NT2/D1 (cell line): ENCODE data around the gene DPH3.

Source experiments
- DNase-seq: peaks from one replicate; pipeline ENCODE4 v3.0.0-alpha.2; 2011; ENCODE audit warnings: low read depth, low spot score
- H3K27me3 ChIP-seq: 2 replicates; pipeline ENCODE4 v1.6.0; 2011; ENCODE audit warnings: mild to moderate bottlenecking; ENCODE audit not compliant: insufficient read length, insufficient read depth
- H3K36me3 ChIP-seq: 2 replicates; pipeline ENCODE4 v1.6.1; 2011; ENCODE audit warnings: mild to moderate bottlenecking, low read length, mixed read lengths; ENCODE audit not compliant: insufficient read depth, insufficient read length
- H3K4me1 ChIP-seq: 2 replicates; pipeline ENCODE4 v1.5.1; 2011; ENCODE audit not compliant: insufficient read depth, insufficient read length
- H3K4me3 ChIP-seq: 2 replicates; pipeline ENCODE4 v1.5.1; 2011; ENCODE audit warnings: low read depth; ENCODE audit not compliant: insufficient read length
- H3K9ac ChIP-seq: 2 replicates; pipeline ENCODE4 v1.6.0; 2011; ENCODE audit warnings: low read depth; ENCODE audit not compliant: insufficient read length
- H3K9me3 ChIP-seq: 2 replicates; pipeline ENCODE4 v1.5.1; 2011; ENCODE audit warnings: mild to moderate bottlenecking, low read length; ENCODE audit not compliant: insufficient read depth
- SUZ12 ChIP-seq: IDR thresholded peaks from 2 replicates; pipeline ENCODE4 v1.6.1; 2011; ENCODE audit not compliant: insufficient read length, insufficient read depth; ENCODE audit errors: extremely low read depth
- YY1 ChIP-seq: IDR thresholded peaks from 2 replicates; pipeline ENCODE4 v1.6.1; 2011; ENCODE audit not compliant: insufficient read length, insufficient read depth
- ZNF274 ChIP-seq: IDR thresholded peaks from 2 replicates; pipeline ENCODE4 v1.6.1; 2011; ENCODE audit warnings: mild to moderate bottlenecking, low read depth, low read length

DPH3 gene

DNA sequence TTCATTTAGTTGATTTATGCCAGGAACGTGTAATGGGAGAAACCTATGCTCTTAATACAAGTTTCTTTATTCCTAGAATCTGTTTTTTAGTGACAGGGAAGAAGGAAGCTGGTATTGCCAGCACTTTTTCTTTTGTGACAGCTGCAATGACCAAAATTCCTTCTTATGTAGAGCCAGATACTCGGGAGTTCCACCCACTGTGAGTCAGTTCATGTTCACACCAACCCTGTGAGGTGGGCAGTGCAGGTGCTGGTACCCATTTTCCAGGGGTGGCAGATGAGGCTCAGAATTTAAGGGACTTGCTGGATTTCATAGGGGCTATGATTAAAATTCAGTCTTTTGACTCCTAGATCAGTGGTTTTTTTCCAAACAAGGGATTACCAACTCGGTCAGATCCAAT is 35.0 kb upstream of the DPH3 start:
- no peaks in the 10 kb centered on the region for H3K9me3 ChIP-seq
- no peak overlapping the region for H3K9ac ChIP-seq
- no peak for DNase-seq
- TF ChIP-seq YY1 (no peak), SUZ12 (no peak), ZNF274 (no peak)
- peaks cover 87% of the 10 kb centered on the region for H3K36me3 ChIP-seq
- H3K4me1 ChIP-seq = no peaks in the 10 kb centered on the region
- no peaks in the 10 kb centered on the region for H3K27me3 ChIP-seq
- no peak overlapping the region for H3K4me3 ChIP-seq

DNA sequence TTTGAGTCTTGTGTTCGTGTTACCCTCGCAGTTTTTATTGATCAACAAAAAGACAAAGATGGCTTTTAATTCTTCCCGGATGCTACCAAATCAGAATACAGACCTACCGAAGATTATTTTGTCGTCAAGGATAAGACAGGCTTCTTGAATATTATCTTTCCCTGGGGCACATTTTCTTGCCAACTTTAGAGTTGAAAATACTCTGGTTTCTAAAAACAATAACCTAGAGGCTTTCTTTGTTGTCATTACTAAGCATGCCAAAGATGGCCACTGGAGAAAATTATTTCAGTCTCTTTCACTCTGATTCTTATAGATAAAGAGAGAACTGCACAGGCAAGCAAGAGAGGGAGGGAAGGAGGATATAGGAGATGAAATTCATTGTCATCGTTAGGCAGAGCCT is 34.1 kb upstream of the DPH3 start:
- Histone ChIP-seq H3K4me3 (no peak overlapping the region), H3K4me1 (no peaks in the 10 kb centered on the region), H3K36me3 (peaks cover 80% of the 10 kb centered on the region), H3K9me3 (no peaks in the 10 kb centered on the region), H3K27me3 (no peaks in the 10 kb centered on the region), H3K9ac (no peak overlapping the region)
- TF ChIP-seq SUZ12 = no peak
- TF ChIP-seq YY1 = no peak
- TF ChIP-seq ZNF274 = no peak
- DNase-seq = no peak

DNA sequence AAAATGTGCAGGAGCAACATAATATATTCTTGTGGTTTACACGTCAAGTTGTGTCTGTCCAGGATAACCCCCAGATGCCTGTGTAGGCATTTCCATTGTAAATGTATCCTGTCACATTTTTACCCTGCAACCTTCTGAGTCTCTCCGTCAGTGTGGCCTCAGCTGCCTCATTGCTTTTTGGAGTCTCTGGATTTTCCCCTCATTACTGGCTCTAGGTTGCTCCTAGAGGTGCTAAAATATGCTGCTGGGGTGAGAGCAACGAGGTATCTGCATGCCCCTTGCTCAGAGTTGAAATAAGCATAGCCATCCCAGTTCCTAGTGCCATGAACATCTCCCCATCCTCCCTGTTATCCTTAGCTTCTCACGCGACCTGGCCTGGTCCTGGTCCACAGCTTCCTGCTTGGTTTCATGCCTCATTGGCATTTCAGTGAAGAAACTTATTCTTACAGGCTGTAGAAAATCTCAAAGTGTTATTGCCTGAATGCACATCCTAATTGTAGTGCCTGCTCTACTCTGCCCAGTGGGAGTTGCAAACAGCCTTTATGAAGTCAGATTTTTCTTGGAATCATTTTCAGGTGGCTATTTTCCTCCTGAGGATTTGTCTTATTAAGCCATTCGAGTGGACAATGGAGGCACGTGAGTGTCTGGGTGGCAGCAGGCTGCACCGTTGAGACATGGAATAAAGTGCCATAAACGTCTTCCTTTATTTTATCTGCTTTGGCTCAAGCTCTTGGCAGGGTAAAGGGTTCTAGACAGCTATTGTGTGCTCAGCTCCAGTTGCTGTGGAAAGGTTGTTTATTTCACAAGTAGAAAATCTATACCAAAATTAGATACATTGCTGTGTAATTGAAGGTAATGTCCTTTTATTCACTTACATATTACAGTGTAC is 33.5 kb upstream of the DPH3 start:
- TF ChIP-seq ZNF274 = no peak
- Histone ChIP-seq H3K27me3 (no peaks in the 10 kb centered on the region), H3K9me3 (peaks cover 4% of the 10 kb centered on the region; the same call in 1 of the 2 replicates), H3K4me3 (no peak overlapping the region), H3K9ac (no peak overlapping the region), H3K4me1 (no peaks in the 10 kb centered on the region), H3K36me3 (peaks cover 74% of the 10 kb centered on the region)
- no peak for DNase-seq

DNA sequence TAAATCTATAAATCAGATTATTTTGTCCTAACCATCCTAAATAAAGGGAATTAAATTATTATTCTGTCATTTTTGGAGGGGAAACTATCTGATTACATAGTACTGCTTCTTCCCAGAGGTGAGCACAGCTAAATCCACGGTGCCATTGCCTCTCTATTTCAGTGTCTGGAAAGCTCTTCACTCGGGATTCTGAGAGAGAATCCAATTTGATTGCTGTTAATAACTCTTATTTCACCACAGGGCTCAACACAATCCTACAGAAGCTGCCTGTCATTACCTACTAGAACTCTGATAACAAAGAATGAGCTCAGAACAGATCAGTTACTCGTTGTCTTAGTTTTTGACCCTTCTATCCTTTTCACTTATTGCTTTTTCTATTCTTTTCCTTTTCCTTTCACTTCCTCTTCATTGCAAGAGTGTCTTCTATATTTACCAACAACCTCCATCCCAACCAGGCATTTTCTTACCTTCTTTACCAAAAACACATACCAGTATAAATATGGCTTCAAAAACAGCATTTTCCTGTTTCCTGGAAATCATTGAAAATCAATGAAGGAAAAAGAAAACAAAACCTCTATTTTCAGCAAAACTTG is 30.7 kb upstream of the DPH3 start:
- no peak for DNase-seq
- no peak for TF ChIP-seq YY1
- Histone ChIP-seq H3K9ac (no peak overlapping the region), H3K9me3 (peaks cover 10% of the 10 kb centered on the region; the same call in 1 of the 2 replicates), H3K27me3 (no peaks in the 10 kb centered on the region), H3K4me1 (no peaks in the 10 kb centered on the region), H3K36me3 (peaks cover 47% of the 10 kb centered on the region), H3K4me3 (no peak overlapping the region)

DNA sequence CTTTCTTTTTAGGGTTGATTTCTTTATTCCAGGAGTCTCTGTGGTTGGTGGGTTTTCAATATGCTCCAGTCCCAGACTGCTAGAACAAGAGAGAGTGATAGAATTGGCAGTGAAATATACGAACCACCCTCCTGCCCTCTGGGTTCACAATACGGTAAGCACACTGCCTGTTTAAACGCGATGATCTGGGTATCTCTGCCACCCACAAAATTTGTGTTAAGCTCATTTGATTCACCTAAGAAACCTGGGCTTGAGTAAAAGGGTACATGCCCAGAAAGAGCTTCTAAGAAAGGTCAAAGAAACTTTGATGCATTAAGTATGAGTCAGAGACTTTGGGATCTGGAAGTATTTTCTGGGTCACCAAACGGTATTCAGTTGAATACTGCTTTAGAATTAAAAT is 30.1 kb upstream of the DPH3 start:
- no peaks in the 10 kb centered on the region for H3K27me3 ChIP-seq
- H3K4me3 ChIP-seq = no peak overlapping the region
- peaks cover 49% of the 10 kb centered on the region for H3K36me3 ChIP-seq
- H3K9ac ChIP-seq = no peak overlapping the region
- H3K9me3 ChIP-seq = peaks cover 10% of the 10 kb centered on the region; the same call in 1 of the 2 replicates
- TF ChIP-seq SUZ12 (no peak), ZNF274 (no peak), YY1 (no peak)
- no peaks in the 10 kb centered on the region for H3K4me1 ChIP-seq
- DNase-seq = no peak

DNA sequence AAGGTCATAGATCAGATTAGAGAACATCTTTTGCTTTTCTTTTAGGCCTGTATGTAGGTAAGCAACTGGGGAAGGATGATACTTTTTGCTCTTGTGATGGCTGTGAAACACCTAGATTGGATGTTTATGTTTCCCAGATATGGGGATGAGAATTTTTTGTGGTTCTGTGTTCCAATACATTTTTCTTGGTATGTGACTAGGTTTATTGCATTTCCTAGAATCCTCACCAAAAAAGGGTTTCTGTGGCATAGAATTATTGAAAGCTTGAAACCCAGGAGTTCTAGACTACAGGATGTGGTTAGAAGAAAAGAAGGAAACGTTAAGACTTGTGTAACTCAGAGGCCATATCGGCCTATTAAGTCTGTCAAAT is 26.1 kb upstream of the DPH3 start:
- TF ChIP-seq YY1 (no peak), SUZ12 (no peak)
- Histone ChIP-seq H3K9ac (no peak overlapping the region), H3K4me1 (no peaks in the 10 kb centered on the region), H3K9me3 (peaks cover 10% of the 10 kb centered on the region; the same call in 1 of the 2 replicates), H3K4me3 (no peak overlapping the region), H3K27me3 (no peaks in the 10 kb centered on the region), H3K36me3 (peaks cover 40% of the 10 kb centered on the region)
- no peak for DNase-seq

DNA sequence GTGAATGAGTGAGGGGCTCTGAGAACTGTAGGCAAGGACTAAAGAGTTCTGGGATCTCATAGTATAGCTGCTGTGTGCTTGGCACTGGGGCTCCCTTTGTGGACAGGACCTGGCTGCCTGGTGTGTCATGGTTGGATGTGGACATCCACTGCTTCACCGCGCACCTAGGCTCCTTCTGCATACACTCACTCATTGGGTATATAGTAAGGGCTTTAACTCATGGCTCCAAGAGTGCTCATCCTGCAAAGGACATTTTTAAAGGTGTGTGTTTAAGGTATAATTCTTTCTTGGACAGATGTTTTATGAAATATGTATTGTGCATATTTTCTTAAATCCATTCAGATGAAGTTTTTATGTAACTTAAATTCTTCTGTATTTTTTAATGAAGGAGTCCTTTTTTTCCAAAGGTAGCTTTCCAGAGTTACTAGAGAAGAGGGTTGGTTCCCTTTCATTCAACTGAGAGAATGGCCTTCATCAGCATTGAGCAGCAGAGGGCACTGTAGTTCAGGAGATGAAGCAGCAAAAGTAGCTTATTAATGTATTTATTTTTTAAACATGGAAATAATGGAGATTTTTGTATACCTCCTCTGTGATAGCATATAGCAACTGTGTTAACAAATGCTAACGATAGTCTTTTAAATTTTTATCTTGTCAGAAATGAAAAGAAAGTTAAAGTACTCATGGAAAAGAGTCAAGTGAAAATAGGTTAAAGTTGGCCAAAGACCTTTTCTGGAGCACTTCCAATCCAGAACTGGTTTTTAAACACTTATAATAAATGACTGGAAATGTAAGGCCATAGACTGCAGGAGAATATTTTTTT is 25.5 kb upstream of the DPH3 start:
- no peak overlapping the region for H3K4me3 ChIP-seq
- no peaks in the 10 kb centered on the region for H3K4me1 ChIP-seq
- peaks cover 35% of the 10 kb centered on the region for H3K36me3 ChIP-seq
- DNase-seq = peak; percentile 16
- no peak for TF ChIP-seq ZNF274
- no peak for TF ChIP-seq YY1
- TF ChIP-seq SUZ12 = no peak
- H3K9me3 ChIP-seq = peaks cover 10% of the 10 kb centered on the region; the same call in 1 of the 2 replicates
- H3K9ac ChIP-seq = no peak overlapping the region
- H3K27me3 ChIP-seq = no peaks in the 10 kb centered on the region
